ENCODE measurements around the gene KCNF1.

Gene KCNF1

DNA sequence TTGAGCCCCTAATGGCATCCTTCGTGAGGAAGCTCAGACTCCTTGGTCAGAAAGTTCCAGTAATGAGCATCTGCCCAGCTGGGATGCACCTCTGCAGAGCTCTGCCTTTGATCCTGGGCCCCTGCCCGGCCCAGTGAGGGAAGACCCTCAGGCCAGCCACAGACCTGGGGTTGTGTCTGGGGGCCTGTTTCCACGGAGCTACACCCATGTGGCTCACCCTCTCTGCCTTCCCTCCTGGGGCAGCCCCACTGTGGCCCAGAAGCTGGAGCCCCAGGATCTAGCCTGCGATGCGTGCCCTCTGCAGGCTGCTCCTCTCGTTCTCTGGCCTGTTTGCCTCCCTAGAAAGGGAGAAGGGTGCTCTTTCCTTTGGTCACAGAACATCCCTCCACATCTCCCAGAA lies 9.8 kb downstream of the KCNF1 start:
- no peak for DNase-seq

DNA sequence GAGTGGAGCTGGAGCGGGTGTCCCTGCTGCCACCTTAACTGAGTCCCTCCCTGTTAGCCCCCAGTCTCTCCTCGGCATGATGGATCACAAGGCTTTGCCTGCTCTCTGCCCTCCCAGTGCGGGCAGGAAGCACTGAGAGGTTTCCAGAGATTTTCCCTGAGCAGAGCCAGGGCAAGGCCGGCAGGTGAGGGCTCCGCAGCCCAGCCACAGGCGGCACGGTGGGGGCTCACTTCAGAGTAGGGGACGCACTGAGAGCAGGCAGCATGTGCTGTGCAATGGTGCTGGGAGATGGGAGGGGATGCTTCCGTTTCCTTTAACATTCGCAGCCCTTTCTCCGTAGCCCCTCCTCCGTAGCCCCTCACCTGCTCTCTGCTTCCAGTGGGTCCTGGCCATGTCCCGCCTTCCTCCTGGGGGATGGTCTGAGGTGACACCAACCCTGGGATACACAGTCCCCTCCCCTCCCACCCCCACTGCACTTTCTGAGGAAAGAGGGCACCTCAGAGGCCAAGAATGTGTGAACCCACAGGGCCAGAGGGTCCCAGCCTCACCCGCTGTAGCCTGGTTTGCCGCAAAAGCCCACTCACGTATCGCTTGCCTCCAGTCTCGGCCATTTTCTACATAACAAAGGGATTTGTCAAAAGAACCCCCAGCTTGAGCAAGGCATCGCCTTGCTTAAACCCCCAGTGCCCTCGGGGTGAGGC lies 10.7 kb downstream of the KCNF1 start:
- DNase-seq, result no peak

DNA sequence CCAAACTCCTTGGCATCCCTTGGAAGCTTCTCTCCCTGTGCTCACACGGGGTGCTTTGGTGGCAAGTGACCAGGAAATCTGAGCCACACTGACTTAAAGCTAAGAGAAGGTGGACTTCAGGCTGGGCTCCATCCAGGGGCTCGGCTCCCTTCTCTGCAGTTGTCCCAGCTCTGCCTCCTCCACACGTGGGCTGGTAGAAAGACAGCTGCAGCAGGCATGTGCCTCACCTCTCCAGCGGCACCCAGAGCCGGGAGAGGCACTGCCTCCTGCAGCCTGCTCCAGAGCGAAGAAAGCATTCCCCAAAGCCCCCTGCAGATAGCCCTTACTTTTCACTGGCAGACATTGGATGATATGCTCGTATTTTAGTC lies 11.3 kb downstream of the KCNF1 start:
- DNase-seq, result no peak

DNA sequence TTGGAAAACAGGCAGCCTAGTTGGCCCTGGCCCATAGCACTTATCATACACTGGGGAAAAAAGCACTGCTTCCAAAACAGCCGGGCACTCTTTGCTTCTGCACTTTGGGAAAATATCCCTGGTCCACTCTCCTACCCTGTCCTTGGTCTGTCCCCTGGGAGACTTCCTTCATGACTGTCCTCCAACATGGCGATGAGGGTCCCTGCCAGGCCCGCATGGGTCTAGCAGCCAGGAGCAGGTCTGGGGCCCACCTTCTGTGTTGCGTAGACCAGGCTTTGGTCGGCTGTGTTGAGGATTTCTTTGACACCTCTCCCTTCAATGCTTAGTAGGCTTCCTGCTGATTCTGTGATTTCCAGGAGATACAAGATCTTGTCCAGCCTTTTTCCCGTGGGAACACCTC lies 12.2 kb downstream of the KCNF1 start:
- DNase-seq, result no peak

DNA sequence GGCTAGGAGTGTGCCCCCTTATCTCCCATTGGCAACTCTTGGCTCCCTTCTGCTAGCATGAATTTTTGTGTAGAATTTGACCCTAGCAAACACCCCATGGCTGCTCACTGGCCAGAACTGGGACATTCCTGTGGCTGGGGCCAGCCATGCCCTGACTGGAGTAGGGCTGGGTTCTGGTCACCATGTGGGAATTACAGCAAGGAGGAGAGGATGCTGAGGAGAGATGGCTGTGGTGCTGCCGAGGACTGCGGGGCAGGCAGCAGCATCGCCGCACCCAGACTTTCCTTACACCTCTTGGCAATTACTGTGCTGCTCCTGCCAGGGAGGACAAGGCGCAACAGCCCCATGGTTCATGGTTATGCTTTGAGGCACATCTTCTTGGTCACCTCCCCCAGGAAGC lies 12.7 kb downstream of the KCNF1 start:
- DNase-seq, result no peak

DNA sequence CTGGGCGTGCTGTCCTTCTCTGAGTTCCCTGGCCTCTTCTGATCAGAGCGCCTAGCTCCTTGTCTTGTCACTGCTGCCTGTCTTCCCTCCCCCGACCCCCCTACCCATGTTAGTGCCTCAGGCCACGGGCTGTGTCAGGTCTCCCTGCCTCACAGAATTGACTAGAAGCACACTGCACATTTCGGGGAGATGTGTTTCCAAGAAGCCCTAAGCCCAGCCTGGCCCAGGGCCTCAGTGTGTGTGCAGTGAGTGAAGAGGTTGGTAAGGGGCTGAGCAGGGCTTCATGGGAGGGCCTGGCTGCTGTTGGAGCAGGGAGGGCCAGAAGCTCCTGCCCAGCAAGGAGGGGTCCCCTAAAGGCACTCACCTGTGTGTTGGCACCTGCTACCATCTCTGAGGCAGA lies 13.1 kb downstream of the KCNF1 start:
- DNase-seq, result no peak

DNA sequence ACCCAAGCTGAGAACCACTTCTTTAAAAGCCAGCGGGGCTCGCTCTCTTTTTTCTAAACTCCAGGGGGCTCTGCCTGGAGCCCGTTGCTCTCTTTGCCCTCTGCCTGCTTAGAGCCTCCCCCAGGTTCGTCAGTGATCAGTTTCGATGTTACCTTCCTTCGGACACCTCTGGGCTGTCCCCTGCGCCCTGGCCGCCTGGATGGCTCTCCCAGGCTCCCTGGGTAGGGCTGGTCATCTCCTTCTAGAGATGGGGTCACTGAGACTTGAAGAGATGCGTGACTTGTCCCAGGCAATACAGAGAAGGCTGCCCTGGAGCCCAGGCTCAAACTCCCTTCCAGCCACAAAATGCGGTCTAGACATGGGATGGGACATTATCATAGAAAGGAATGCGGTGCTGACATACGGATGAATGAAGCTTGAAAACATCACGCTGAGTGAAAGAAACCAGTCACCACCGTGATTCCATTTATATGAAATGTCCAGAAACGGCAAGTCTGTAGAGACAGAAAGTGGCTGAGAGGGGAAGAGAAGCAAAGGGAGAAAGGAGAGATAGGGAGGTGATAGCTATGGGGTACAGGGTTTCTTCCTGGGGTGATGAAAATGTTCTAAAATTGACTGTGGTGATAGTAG lies 14.6 kb downstream of the KCNF1 start:
- no peak for DNase-seq

DNA sequence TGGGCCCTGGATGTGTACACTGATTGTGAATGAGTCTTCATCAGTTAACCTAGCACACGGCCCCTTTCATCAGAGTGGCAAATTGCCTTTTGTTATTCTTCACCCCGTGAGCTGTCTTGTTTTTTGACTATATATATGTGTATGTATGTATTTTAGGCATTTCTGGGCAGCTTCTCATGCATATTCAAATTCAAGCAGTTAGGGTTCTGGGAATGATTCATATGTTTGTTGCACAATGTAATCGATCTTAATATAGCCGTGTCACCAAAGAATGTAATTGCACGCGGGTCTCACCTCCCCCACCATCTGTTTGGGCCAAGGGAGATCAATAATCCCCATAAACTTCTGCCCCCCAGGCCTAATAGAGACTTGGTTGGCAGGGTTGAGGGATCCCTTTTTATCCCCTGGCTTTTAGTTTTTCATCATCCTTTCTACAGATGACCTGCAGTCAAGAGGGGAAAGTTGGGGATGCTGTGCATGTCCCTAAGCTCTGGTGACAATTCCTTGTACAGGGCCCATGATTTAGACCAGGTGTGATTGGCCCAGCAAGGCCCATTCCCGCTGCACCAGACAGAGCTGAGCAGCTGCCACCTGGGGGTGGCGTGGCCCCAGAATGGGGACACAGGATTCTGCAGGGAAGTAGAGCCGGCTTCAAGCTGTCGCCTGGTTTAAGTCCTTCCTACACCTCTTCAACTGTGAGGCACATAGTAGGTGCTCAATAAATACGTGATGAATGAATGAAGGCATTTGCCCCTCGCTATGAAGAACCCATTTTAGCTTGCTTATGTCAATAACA lies 19.2 kb downstream of the KCNF1 start:
- DNase-seq, result no peak

DNA sequence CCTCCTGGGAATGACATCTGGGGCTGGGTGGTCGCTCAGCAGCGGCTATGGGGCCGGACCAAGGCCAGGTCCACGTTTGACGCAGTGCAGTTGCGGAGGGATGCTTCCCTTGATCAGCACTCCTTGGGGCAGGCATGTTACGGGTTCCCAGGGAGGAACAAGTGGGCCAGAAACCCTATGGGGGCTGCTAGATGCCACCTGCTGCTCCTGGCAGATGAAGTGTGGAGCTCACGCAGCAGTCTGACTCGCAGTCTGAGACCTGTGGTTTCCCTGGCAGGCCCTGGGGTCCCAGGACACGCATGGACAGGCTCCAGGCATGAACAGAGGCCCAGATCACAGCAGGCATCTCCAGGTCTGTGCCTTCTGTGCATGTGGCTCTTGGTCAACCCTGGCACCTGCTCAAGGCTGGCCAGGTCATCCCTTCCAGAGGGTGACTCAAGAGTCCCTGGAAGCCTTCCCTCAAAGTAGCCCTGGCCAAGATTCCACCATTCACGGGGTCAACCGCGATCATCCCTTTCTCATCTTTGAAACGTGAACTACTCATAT lies 20.0 kb downstream of the KCNF1 start:
- no peak for DNase-seq

DNA sequence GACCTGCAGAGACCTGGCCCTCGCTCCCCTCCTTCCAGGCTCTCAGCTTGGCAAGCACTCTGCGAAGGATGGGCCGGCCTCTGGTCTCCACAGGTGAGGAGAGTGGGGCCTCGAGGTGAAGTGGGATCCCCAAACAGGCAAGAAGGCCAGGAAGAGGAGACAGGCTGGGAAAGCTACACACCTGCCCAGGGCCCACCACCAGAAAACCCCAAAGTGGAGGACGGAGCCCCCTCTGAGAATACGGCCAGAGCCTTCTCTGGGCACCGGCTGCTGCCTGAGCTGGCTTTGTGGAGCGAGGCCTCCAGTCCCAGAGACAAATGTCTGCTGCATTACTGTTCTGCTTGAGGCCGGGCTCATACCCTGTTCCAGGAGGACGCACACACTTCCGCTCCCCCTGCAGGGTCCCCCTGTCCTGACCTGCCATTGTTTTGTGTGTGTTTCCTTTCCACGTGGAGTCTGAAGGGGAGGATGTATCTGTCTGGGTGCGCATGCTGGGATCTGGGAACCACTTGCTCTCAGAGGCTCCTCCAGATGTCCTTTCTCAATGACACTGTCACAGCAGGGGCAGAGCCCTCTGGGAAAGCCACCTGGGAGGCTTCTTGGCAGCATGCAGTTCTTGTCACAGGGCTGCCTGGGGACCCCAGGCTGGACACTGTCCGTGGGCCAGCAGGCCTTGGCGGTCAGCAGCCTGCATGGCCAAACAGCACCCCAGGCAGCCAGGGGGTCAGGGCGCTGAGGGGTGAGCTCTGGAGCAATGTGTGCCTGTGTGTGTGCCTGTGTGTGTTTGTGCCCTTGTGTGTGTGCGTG lies 20.8 kb downstream of the KCNF1 start:
- DNase-seq, result peak; percentile 33

DNA sequence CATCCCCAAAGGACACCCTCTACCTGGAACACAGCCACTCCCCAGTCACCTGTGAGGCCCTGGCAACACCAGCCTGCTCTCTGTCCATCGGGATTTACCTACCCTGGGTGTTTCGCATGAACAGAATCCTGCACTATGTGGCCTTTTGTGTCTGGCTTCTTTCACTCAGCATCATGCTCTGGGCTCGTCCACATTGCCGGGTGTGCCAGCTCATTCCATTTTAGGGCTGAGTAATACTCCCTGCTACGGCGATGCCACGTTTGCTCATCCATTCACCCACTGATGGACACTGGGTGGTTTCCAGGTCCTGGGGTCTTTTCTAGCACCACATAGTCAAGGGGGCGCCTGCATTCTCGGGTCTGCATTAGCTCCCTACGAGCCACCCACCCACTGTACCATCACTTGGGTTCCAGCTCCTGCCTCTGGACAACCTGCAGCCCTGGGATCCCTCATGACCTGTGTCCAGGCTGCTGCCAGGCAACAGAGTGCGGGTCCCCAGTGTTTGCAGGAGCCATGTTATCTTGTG lies 22.0 kb downstream of the KCNF1 start:
- no peak for DNase-seq

DNA sequence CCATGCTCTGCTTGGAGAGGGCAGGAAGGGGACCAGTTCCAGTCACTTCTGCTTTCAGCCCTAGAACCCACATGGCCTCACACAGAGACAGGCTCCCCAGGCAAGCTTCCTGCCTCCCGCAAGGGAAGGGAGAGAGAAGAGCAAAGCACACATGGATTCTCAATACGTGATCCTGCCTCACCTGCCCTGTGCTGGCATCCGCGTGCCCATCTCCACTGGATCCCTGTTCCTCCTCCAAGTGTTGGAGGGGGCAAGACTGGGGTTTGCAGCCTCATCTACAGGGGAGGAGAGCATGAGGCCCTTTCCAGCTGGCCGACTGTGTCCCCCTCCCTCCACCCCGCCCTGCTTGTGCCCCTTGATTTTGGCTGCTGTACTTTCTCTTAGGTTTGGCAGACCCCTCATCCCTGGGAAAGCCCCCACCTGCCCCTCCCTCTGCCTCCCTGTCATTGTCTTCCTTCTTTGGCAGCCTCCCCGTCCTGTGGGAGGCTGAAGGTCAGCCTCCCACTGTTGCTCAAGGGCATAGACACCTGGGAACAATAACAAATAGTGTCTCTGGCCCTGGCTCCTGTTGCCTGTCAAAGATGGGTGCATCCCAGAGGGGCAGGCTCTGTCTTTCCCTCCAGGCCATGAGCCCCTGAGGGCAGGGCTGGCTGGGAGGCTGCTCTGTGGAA lies 22.7 kb downstream of the KCNF1 start:
- no peak for DNase-seq

DNA sequence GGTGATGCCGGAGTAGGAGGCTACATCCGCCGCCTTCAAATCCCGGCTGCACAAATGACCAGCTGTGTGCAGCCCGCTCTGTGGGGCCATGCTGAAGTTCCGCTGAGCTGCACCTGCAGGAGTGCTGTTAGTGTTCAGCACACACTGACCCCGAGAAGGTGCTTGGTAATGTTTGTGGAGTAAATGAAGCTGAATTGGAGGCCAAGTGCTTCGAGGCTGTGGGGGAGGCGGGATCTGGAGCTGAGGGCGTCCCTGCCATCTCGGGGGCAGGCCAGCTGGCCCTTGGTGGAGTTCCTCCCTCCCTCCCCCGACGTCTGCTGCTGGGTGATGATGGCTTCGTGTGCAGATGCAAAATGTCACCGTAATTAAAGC lies 23.2 kb downstream of the KCNF1 start:
- peak; percentile 36 for DNase-seq

DNA sequence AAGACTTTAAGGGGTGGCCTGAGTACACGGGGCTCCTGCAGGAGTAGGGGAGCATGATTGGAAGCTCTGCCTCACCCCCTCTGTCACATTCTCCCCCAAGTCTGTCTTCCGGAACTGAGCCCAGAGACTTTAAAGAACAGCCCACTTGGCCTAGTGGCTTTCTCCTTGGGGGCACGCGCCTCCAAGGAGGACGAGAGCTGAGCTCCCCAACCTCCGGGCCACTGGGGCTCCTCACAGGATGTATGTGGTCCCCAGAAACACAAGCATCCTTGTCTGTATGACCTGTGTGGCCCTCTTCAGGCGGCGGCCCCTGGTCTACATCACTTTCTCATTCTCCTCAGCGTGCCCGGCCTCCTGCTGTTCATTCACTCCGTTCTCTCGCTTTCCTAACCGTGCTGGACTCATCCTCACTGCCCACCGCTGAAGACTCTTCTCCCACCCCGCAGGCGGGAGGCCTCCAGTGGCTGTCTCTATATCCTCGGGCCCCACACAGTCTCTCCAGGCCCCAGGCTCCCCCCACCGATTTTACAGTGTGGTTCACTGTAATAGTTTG lies 23.7 kb downstream of the KCNF1 start:
- no peak for DNase-seq

DNA sequence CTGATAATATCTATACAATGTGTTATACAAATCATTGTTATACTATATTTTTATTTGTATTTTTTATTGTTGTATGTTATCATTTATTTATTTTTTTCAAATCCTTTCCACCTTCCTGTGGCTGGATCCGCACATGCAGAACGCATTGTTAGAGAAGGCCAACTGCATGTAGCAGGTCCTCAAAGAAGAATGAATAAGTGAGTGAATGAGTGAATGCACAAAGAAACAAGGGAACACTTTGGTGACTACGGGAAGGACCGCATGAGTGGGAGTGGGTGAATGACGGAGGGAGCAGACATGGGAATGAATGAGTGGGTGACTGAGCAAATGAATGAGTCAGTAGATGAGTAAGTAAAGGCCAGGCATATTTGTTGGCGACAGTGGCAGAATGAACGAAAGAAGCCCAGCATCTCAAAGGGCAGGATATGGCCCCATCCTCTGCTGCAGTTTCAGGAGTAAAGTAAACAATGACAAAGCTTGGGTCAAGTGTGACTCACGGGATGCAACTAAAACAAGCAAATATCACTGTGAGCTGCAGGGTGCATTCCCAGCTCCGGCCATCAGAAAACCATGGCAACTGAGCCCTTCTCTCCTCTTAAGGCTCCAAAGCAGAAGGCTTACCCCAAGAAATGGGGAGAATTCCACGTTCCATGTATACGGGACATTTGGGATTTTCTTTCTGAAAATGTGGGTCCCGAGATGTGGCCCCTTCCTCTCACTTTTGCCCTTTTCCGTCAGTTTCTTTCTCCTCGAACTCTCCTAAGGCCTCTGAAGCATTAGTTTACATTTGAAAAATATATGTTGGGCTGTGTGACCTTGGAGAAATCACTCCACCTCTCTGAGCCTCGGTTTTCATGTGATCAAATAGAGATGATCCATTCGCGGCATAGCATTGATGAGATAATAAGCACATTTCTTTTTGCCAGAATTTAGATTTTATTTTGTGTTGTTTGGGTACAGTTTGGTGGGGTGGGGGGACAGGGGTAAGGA lies 24.5 kb downstream of the KCNF1 start:
- no peak for DNase-seq

DNA sequence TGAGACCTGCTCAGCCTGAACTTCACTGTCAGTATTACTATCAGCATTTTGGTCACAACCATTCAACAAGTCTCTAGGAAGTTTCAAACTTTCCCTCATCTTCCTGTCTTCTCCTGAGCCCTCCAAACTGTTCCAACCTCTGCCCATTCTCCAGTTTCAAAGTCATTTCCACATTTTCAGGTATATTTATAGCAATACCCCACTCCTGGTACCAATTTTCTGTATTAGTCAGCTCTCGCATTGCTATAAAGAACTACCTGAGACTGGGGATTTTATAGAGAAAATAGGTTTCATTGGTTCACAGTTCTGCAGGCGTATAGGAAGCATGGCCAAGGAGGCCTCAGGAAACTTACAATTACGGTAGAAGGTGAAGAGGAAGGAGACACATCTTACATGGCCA lies 27.3 kb downstream of the KCNF1 start:
- no peak for DNase-seq

DNA sequence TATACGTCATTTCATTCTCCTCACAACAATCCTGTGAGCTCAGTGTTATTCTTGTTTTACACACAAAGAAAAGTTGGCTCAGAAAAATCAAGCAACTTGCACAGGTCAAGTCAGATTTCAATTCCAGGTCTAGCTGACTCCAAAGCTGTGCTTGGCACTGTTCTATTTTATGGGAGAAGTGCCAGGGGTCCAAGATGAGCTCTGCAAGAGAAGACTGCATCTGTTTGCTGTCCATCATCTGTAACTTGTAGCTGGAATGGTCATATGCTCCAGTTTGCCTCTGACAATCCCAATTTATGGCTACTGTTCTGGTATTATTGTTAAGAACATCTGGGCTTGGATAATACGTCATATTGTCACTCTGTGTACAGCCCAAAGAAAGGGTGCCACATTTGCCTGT lies 28.9 kb downstream of the KCNF1 start:
- no peak for DNase-seq

DNA sequence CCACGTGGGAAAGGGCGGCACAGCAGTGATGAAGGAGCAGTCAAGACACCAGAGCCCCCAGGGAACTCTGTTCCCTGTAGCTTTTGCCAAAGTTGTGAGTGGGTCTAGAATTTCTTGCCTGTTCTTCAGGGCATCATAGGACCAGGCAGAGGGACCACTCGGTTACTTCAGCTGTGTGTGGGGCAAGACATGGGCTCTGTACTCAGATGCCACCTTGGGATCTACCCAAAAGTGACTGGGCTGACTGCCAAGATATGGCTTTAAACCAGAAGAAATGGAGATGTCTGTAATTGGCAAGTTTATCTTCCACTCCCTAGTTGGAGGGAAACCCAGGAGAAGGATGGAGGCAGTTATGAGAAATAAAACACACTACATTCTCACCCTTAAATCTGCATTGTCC lies 29.6 kb downstream of the KCNF1 start:
- no peak for DNase-seq

DNA sequence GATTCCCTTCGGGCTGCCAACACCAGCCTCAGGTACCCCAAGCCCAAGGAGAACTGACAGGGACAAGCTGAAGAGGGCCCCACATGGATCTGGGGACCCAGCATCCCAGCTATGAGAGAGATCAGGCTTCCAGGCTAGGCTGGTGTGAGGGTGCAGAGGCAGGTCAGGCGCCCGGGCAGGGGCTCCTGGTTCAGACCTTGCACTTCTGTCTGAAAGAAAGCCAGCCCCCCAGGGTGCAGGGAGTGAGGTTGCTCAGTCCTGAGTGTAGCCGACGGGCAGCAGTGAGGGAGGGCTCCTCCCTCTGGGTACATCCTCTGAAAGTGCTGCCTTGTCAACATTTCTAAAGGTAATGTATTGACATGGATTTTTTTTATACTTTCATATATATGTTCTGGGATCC lies 33.1 kb downstream of the KCNF1 start:
- DNase-seq, result no peak

DNA sequence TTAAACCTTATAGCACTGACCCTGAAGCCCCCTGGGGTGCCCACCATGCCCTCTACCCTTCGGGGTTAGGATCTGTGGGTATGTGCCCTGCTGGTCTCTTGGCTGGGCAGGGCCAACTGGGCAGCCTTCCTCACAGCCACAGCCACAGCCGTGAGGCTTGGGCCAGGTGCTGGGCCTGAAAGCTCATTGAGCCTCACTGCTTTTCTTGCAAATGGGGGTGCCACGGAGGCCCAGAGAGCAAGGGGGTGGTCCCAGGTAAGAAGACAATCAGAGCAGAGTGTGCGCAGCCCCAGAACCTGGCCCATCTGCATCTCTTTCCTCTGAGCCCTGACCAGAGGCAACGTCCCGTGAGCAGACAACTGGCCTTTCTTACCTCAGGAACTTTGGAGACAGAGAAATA lies 34.7 kb downstream of the KCNF1 start:
- DNase-seq, result no peak

DNA sequence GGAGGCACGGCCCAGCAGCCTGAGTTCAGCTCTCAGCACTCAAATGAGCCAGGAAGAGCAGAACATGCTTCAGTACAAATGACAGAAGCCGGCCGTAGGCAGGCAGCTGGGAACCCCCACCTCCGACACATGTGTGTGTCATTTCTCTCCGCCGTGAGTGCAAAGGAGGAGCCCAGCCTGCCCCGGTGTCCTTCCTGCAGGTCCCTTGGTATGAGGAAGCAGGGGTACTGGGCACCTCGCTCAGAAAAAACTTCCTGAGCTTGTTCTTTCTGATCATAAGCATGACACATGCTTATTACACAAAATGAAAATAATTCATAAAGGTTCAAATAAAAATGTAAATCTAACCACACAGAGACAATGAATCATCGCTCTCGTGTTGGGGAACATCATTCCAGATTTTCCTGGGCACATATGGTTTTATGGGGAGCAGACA lies 35.3 kb downstream of the KCNF1 start:
- DNase-seq, result no peak
